ENCODE results near the gene PDYN.

Gene PDYN

GRCh38 chr20:1934156-1934555 lies 59.7 kb downstream of the PDYN start:
- Histone ChIP-seq H3K4me3 (ENCODE audit: low read depth in 1 of 2, low read length in 1 of 2) (no peak overlapping the region), H3K4me1 (ENCODE audit: control insufficient read depth in 1 of 2, insufficient read depth in 1 of 2, low read depth in 1 of 2, low read length in 1 of 2) (peaks cover 4 to 19% of the 10 kb centered on the region in 2 experiments), H3K36me3 (peaks cover 100% of the 10 kb centered on the region), H3K27me3 (no peaks in the 10 kb centered on the region), H3K27ac (peak overlapping the region; percentile 45), H3K9me3 (no peaks in the 10 kb centered on the region)
- no peak for TF ChIP-seq CTCF (IDR thresholded peaks at IDR 0.05)

DNA sequence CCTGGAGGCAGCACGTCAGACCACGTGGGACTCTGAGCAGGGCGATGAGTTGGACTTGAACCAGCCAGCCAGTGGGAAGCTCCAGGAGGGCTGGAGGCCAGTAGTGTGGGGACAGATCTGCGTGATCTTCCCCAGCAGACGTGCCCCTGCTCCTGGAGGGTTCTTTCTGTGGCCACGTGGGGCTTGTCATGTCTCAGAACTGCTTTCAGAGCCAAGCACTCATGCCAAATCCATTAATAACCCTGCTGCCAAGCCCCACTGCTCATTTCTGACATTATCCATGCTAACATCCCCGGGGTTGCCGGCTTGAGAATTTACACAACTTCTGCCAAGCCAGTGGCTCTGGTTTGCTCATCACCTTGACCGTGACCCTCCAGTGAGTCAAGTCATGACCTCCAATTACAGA lies 60.4 kb downstream of the PDYN start:
- Histone ChIP-seq H3K36me3 (peaks cover 100% of the 10 kb centered on the region), H3K27ac (peak overlapping the region; percentile 45), H3K4me3 (ENCODE audit: low read depth in 1 of 2, low read length in 1 of 2) (no peak overlapping the region), H3K9me3 (no peaks in the 10 kb centered on the region), H3K4me1 (ENCODE audit: control insufficient read depth in 1 of 2, insufficient read depth in 1 of 2, low read depth in 1 of 2, low read length in 1 of 2) (peaks cover 0 to 16% of the 10 kb centered on the region in 2 experiments), H3K27me3 (no peaks in the 10 kb centered on the region)
- TF ChIP-seq CTCF (IDR thresholded peaks at IDR 0.05) = no peak

GRCh38 chr20:1932971-1933370 lies 60.9 kb downstream of the PDYN start:
- Histone ChIP-seq H3K4me3 (ENCODE audit: low read depth in 1 of 2, low read length in 1 of 2) (no peak overlapping the region), H3K27me3 (no peaks in the 10 kb centered on the region), H3K36me3 (peaks cover 100% of the 10 kb centered on the region), H3K9me3 (no peaks in the 10 kb centered on the region), H3K27ac (peak overlapping the region; percentile 45), H3K4me1 (ENCODE audit: control insufficient read depth in 1 of 2, insufficient read depth in 1 of 2, low read depth in 1 of 2, low read length in 1 of 2) (peaks cover 0 to 16% of the 10 kb centered on the region in 2 experiments)
- TF ChIP-seq CTCF (IDR thresholded peaks at IDR 0.05) = no peak

DNA sequence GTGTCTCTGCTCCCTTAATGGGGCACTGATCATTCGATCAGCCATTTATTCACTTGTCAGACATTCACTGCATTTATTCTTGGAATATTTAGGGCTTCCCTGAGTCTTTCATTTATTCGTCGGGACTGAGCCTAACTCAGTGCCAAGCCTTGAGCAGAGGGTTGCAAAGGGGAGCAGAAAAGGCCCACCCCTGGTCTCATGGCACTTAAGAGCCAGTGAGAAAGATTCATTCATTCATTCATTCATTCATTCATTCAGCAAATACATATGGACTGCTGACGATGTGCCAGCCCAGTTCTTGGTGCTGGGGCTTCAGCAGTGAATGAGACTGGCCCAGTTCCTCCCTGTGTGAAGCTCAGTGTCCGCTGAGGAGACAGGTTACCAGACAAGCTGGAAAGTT lies 62.0 kb downstream of the PDYN start:
- H3K36me3 ChIP-seq = peaks cover 100% of the 10 kb centered on the region

GRCh38 chr20:1930165-1930564 lies 63.7 kb downstream of the PDYN start:
- no peak for TF ChIP-seq CTCF (IDR thresholded peaks at IDR 0.05)
- peaks cover 0 to 16% of the 10 kb centered on the region in 2 experiments for H3K4me1 ChIP-seq (ENCODE audit: control insufficient read depth in 1 of 2, insufficient read depth in 1 of 2, low read depth in 1 of 2, low read length in 1 of 2)
- peaks cover 100% of the 10 kb centered on the region for H3K36me3 ChIP-seq
- no peaks in the 10 kb centered on the region for H3K27me3 ChIP-seq
- no peak overlapping the region for H3K27ac ChIP-seq
- H3K4me3 ChIP-seq (ENCODE audit: low read depth in 1 of 2, low read length in 1 of 2) = no peak overlapping the region
- no peaks in the 10 kb centered on the region for H3K9me3 ChIP-seq

More for the DNA sequence above, 62.0 kb downstream of the PDYN start:
- TF ChIP-seq CTCF (IDR thresholded peaks at IDR 0.05) = no peak
- H3K9me3 ChIP-seq = no peaks in the 10 kb centered on the region
- H3K4me1 ChIP-seq (ENCODE audit: control insufficient read depth in 1 of 2, insufficient read depth in 1 of 2, low read depth in 1 of 2, low read length in 1 of 2) = peaks cover 0 to 16% of the 10 kb centered on the region in 2 experiments
- H3K4me3 ChIP-seq (ENCODE audit: low read depth in 1 of 2, low read length in 1 of 2) = no peak overlapping the region
- H3K27ac ChIP-seq = peak overlapping the region; percentile 45
- H3K27me3 ChIP-seq = no peaks in the 10 kb centered on the region

DNA sequence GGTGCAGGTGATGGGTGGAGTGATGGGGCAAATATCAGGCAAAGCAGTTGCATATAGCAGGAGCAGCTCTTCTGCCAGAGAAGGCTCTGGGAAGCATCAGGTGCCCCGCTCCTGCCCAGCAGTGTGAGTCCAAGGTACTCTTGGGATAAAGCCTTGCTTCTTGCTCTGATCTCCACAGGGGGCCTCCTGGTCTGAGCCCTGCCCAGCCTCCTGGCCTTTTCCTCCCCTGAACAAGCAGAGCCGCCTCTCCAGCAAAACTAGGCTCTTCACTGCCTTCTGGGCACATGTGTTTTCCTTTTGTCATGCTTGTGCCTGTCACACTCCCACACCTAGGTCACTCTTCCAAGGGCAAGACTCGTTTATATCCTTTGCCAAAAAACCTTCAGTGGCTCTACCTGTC lies 64.4 kb downstream of the PDYN start:
- H3K27me3 ChIP-seq = no peaks in the 10 kb centered on the region
- H3K9me3 ChIP-seq = no peaks in the 10 kb centered on the region
- no peak overlapping the region for H3K4me3 ChIP-seq (ENCODE audit: low read depth in 1 of 2, low read length in 1 of 2)
- no peak overlapping the region for H3K27ac ChIP-seq
- peaks cover 100% of the 10 kb centered on the region for H3K36me3 ChIP-seq
- H3K4me1 ChIP-seq (ENCODE audit: control insufficient read depth in 1 of 2, insufficient read depth in 1 of 2, low read depth in 1 of 2, low read length in 1 of 2) = peaks cover 0 to 13% of the 10 kb centered on the region in 2 experiments
- TF ChIP-seq CTCF (IDR thresholded peaks at IDR 0.05) = no peak
